Measurements from ENCODE around the gene SLC17A1.
"Not testable (repeated sequence)": the region's sequence is repeated elsewhere in the genome, so short reads cannot be mapped to it uniquely, and the experiment has no call there.

SLC17A1 gene

DNA sequence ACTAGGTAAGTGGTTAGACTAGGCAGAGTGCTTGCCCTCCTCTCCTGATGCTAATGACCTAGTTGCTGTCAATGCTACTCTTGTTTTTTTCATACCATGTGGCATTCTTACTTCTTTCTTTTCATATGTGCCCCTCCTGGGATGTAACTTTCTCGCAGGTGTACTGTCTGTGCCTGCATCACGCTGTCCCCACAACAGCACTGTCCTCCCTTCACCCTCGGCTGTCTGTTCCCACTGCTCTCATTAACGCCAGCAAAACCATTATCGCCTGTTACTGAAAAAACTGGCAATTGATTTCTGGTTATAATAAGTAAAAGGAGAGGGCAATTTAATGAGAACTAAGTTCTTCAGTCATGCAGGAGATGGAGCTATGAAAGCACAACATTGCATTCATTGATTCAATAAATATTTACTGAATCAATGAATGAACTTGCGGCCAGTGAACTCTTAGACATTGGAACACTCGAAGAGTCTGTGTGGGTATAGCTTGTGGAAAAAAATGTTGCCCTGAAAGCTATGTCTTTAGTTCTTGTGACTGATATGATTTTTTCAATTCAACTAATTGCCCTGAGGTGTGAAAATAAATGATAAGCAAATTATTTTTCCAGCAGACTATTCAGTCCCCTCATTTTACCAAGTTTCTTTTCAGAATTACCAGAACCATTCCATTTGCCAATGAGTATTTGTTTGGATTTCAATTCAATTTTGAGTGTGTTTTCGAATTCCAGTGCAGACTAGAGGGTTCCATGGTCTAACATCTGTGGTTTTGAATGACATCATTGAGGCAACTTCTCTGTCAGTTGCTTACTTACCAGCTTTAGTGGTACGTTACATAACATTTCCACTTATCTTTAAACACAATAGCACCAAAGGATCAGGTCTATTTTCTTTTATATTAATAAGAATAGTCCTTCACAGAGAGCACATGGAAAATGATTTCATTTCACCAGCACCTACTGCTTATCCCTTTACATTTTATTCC is 75.2 kb downstream of the SLC17A1 start:
- no peak for FAIRE-seq

- no peak for FAIRE-seq
Observed at GRCh38 chr6:25755483-25755882, 76.4 kb downstream of the SLC17A1 start.

DNA sequence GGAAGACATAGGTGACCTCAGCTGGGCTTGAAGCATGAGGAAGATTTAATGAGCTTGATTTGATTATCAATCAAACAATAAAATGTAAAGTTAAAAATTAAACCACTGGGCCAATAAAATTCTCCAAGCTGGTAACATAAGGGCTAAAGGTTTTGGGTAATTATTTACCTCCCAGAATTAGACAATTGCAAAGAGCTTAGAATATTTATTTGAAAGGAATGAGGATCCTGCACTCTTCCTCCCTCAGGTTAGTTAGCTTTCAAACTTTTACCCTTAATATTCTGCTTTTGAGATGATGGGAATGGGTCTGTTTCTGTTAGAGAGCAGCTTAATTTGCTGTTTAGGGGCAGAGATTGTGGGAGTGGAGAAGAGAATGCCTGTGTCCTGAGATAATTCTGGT is 77.3 kb downstream of the SLC17A1 start, which contains the start of gene SLC17A4:
SLC17A4 (plus strand) TSS at position 208 of the 400 bp plus-strand sequence. CDS start 7,221 bp downstream, outside the sequence.
- no peak for FAIRE-seq

GRCh38 chr6:25753079-25753478 is 78.8 kb downstream of the SLC17A1 start:
- no peak for FAIRE-seq

DNA sequence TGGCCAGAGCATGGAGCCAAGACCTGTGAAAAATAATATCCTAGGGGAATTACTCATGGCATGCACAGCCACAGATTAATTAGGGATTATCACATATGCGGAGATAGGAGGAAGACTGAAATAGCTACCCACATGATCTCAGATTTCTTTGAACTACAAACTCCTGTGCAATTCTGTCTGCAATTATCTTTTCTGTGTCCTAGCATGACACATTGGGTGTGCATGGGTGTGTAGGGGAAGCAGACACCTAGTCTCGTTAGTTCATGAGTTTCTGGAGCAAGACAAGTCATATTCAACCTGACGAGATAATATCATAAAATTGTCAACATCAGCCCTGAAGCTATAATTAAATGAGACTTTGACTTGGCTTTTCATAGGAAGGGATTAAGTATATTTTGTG is 80.9 kb downstream of the SLC17A1 start:
- no peak for FAIRE-seq

DNA sequence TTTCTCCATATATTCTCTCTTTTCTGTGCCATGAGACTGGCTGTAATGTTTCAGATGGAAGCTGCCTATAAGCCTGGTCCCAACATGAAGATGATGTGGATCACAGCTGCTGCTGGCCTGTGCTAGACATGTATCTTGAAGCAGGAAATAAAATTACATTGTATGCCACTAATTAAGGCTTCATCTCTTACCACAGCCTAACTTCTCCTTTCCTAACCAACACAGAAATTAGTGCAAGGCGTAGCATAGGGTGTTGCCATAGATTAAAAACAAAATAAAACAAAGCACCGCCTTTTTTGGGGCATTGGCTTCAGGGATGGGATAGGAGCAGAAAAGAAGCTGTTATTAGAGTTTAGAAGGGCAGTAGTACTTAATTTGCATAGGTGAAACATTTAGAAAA is 82.0 kb downstream of the SLC17A1 start:
- FAIRE-seq, result no peak

DNA sequence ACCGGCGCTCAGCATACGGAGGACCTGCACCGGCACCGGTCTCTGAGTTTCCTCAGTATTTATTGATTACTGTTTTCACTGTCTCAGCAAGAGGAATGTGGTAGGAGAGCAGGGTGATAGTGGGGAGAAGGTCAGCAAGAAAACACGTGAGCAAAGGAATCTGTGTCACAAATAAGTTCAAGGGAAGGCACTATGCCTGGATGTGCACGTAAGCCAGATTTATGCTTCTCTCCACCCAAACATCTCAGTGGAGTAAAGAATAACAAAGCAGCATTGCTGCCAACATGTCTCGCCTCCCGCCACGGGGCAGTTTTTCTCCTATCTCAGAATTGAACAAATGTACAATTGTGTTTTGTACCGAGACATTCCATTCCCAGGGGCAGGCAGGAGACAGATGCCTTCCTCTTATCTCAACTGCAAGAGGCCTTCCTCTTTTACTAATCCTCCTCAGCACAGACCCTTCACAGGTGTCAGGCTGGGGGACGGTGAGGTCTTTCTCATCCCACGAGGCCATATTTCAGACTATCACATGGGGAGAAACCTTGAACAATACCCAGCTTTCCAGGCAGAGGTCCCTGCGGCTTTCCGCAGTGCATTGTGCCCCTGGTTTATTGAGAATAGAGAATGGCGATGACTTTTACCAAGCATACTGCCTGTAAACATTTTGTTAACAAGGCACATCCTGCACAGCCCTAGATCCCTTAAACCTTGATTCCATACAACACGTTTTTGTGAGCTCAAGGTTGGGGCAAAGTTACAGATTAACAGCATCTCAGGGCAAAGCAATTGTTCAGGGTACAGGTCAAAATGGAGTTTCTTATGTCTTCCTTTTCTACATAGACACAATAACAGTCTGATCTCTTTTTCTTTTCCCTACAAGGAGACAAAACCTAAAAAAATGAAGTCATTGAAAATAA is 83.0 kb downstream of the SLC17A1 start:
- FAIRE-seq, result not testable (repeated sequence)

GRCh38 chr6:25748049-25748448 is 83.8 kb downstream of the SLC17A1 start:
- no peak for FAIRE-seq

DNA sequence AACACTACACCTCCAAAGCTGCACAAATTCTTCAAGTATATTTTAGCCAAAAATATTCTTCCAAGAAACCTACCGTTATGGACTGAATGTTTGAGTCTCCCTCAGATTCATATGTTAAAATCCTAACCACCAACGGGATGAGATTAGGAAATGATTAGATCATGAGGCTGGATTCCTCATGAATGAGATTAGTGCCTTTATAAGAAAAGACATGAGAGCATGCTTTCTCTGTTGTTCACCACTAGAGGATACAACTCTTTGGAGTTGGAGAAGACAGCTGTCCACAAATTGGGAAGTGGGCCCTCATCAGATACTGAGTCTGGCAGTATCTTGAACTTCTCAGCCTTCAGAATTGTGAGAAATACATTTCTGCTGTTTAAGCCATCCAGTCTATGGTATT is 84.4 kb downstream of the SLC17A1 start:
- FAIRE-seq, result no peak

GRCh38 chr6:25746968-25747367 is 84.9 kb downstream of the SLC17A1 start:
- no peak for FAIRE-seq

- no peak for FAIRE-seq
Observed at GRCh38 chr6:25745836-25746235, 86.0 kb downstream of the SLC17A1 start.

DNA sequence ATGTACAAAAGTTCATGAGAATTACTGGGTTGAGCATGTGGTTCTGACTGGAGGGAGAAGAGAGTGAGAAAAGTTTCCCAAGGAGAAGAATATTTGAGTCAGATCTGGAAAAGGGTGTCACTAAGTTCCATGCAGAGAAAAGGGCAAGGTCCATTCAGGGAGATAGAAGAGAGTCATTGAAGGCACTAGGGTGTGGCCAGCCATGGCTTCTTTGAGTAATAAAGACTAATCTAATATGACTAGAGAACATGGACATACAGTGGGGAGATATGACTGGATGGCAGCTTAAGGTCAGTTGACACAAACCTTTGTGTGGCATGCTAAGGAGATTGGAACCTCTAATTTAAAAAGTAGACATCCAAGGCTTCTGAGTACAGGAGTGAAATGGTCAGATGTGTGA is 88.0 kb downstream of the SLC17A1 start:
- no peak for FAIRE-seq

GRCh38 chr6:25735261-25735660 is 96.6 kb downstream of the SLC17A1 start:
- no peak for FAIRE-seq

Measured in G401.6 (cell line).